ENCODE measurements around the gene TCIRG1.

Gene TCIRG1

GRCh38 chr11:68024508-68024907 is 14.3 kb upstream of the TCIRG1 start:
- Histone ChIP-seq H3K4me3 (ENCODE audit: insufficient read depth, low read length, poor library complexity, severe bottlenecking) (no peak overlapping the region), H3K4me2 (ENCODE audit: low read depth, low read length, poor library complexity, severe bottlenecking) (no peak overlapping the region), H3K9ac (ENCODE audit: low read length) (no peak overlapping the region), H3K27ac (ENCODE audit: low read depth, low read length) (no peak overlapping the region), H3K79me2 (ENCODE audit: insufficient read depth, low read length) (no peaks in the 10 kb centered on the region), H3K27me3 (ENCODE audit: low read length) (no peaks in the 10 kb centered on the region), H2AFZ (ENCODE audit: low read depth, low read length, severe bottlenecking) (no peak overlapping the region), H3K9me3 (ENCODE audit: insufficient read depth, low read length) (no peaks in the 10 kb centered on the region), H3K9me2 (replicated peaks; ENCODE audit: insufficient read depth, low read length) (no peaks in the 10 kb centered on the region), H3K36me3 (ENCODE audit: low read length) (no peaks in the 10 kb centered on the region), H4K20me1 (ENCODE audit: low read depth, low read length) (no peaks in the 10 kb centered on the region), H3F3A (ENCODE audit: insufficient read depth) (no peaks in the 10 kb centered on the region; the same call in 1 of the 2 replicates)
- TF ChIP-seq, protein P1, sequence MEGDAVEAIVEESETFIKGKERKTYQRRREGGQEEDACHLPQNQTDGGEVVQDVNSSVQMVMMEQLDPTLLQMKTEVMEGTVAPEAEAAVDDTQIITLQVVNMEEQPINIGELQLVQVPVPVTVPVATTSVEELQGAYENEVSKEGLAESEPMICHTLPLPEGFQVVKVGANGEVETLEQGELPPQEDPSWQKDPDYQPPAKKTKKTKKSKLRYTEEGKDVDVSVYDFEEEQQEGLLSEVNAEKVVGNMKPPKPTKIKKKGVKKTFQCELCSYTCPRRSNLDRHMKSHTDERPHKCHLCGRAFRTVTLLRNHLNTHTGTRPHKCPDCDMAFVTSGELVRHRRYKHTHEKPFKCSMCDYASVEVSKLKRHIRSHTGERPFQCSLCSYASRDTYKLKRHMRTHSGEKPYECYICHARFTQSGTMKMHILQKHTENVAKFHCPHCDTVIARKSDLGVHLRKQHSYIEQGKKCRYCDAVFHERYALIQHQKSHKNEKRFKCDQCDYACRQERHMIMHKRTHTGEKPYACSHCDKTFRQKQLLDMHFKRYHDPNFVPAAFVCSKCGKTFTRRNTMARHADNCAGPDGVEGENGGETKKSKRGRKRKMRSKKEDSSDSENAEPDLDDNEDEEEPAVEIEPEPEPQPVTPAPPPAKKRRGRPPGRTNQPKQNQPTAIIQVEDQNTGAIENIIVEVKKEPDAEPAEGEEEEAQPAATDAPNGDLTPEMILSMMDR (IDR thresholded peaks at IDR 0.05; ENCODE audit: insufficient read depth, low read length, poor library complexity, severe bottlenecking) = no peak
- no peak for TF ChIP-seq EZH2phosphoT487 (conservative IDR thresholded peaks at IDR 0.05; ENCODE audit: low read length)

DNA sequence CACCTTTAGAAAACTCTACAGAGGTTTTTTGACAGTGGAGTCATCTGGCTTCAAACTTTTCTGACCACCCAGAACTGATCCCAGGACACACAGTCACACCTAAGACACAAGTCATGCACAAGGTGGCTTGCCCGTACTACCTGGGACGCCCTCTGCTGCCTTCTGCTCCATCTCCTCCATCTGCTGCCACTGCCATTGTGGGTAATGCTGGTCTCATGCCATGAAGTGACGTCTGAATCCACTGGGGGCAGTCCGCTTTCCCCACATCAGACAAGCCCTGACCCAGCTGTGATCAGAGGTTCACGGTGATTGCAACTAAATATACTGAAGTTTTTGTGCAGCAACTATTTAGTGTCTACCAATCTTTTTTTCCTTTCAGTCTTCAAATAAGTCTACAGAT is 13.8 kb upstream of the TCIRG1 start:
- H3K36me3 ChIP-seq (ENCODE audit: low read length) = no peaks in the 10 kb centered on the region

GRCh38 chr11:68026391-68027105 is 12.3 kb upstream of the TCIRG1 start:
- H3K9ac ChIP-seq (ENCODE audit: low read length) = no peak overlapping the region
- no peak overlapping the region for H3K4me3 ChIP-seq (ENCODE audit: insufficient read depth, low read length, poor library complexity, severe bottlenecking)
- H3K79me2 ChIP-seq (ENCODE audit: insufficient read depth, low read length) = peaks cover 8% of the 10 kb centered on the region
- no peak overlapping the region for H3K27ac ChIP-seq (ENCODE audit: low read depth, low read length)
- H4K20me1 ChIP-seq (ENCODE audit: low read depth, low read length) = no peaks in the 10 kb centered on the region
- H3K27me3 ChIP-seq (ENCODE audit: low read length) = no peaks in the 10 kb centered on the region
- TF ChIP-seq EZH2phosphoT487 (conservative IDR thresholded peaks at IDR 0.05; ENCODE audit: low read length) = no peak
- TF ChIP-seq, protein P1 (IDR thresholded peaks at IDR 0.05; ENCODE audit: insufficient read depth, low read length, poor library complexity, severe bottlenecking) = no peak
- no peak overlapping the region for H3K4me2 ChIP-seq (ENCODE audit: low read depth, low read length, poor library complexity, severe bottlenecking)
- H2AFZ ChIP-seq (ENCODE audit: low read depth, low read length, severe bottlenecking) = no peak overlapping the region
- H3K9me3 ChIP-seq (ENCODE audit: insufficient read depth, low read length) = no peaks in the 10 kb centered on the region
- no peaks in the 10 kb centered on the region; the same call in 1 of the 2 replicates for H3F3A ChIP-seq (ENCODE audit: insufficient read depth)
- no peaks in the 10 kb centered on the region for H3K9me2 ChIP-seq (replicated peaks; ENCODE audit: insufficient read depth, low read length)
- H3K36me3 ChIP-seq (ENCODE audit: low read length) = no peaks in the 10 kb centered on the region

More for the DNA sequence above, 13.8 kb upstream of the TCIRG1 start:
- H4K20me1 ChIP-seq (ENCODE audit: low read depth, low read length) = no peaks in the 10 kb centered on the region
- no peaks in the 10 kb centered on the region for H3K9me3 ChIP-seq (ENCODE audit: insufficient read depth, low read length)
- H3K9ac ChIP-seq (ENCODE audit: low read length) = no peak overlapping the region
- H3K4me3 ChIP-seq (ENCODE audit: insufficient read depth, low read length, poor library complexity, severe bottlenecking) = no peak overlapping the region
- no peaks in the 10 kb centered on the region for H3K27me3 ChIP-seq (ENCODE audit: low read length)
- H3K4me2 ChIP-seq (ENCODE audit: low read depth, low read length, poor library complexity, severe bottlenecking) = no peak overlapping the region
- H2AFZ ChIP-seq (ENCODE audit: low read depth, low read length, severe bottlenecking) = no peak overlapping the region
- H3K9me2 ChIP-seq (replicated peaks; ENCODE audit: insufficient read depth, low read length) = no peaks in the 10 kb centered on the region
- no peaks in the 10 kb centered on the region for H3K79me2 ChIP-seq (ENCODE audit: insufficient read depth, low read length)
- no peak overlapping the region for H3K27ac ChIP-seq (ENCODE audit: low read depth, low read length)
- H3F3A ChIP-seq (ENCODE audit: insufficient read depth) = no peaks in the 10 kb centered on the region; the same call in 1 of the 2 replicates
- TF ChIP-seq EZH2phosphoT487 (conservative IDR thresholded peaks at IDR 0.05; ENCODE audit: low read length) = no peak
- TF ChIP-seq, protein P1 (IDR thresholded peaks at IDR 0.05; ENCODE audit: insufficient read depth, low read length, poor library complexity, severe bottlenecking) = peak; percentile 32

Data from SU-DHL-6 (cell line).